Left ventricle myocardium inferior (tissue), 1 donor: ENCODE results near the gene ADD3. TPM values are rescaled to one million over a fixed set of nuclear protein-coding genes. Genes with fewer than 3 reads are reported as not detected.

Experiments
- DNase-seq: peaks from one replicate; pipeline ENCODE4 v3.0.0-alpha.2; 2020
- H3K27ac ChIP-seq: fragments of 200-600 bp; replicated peaks from 2 replicates; pipeline ENCODE4 v1.8.0; 2021
- H3K27me3 ChIP-seq: fragments of 200-600 bp; 2 replicates; pipeline ENCODE4 v1.8.0; 2021; ENCODE audit warnings: low read depth
- H3K36me3 ChIP-seq: fragments of 200-600 bp; 2 replicates; pipeline ENCODE4 v1.8.0; 2021
- H3K4me1 ChIP-seq: fragments of 200-600 bp; 2 replicates; pipeline ENCODE4 v1.8.0; 2021
- H3K4me3 ChIP-seq: fragments of 200-600 bp; 2 replicates; pipeline ENCODE4 v1.8.0; 2021; ENCODE audit warnings: mild to moderate bottlenecking, moderate library complexity
- H3K9me3 ChIP-seq: fragments of 200-600 bp; replicated peaks from 2 replicates; pipeline ENCODE4 v1.8.0; 2021
- intact Hi-C: fragments of 100-400 bp; cut with micrococcal nuclease; formaldehyde crosslinking; loops from one replicate; pipeline ENCODE4 v1.11.0; 2022
- total RNA-seq: library from RNA; stranded (reverse); fragmentation: NEBNext Ultra II Directional; extraction: Animal tissue kit (Norgen Biotek cat#: 25700); gene quantifications from one replicate; pipeline ENCODE4 v1.2.1, GENCODE V29; 2021
- TF ChIP-seq, protein P1 (sequence below): fragments of 200-600 bp; IDR thresholded peaks from 2 replicates; pipeline ENCODE4 v1.8.0; 2021; ENCODE audit warnings: antibody characterized with exemption, mild to moderate bottlenecking, borderline replicate concordance
- donor health status: DM: no; HTN: yes; CAD: no; lungs with severe emphysema.

The ADD3 gene
- total RNA-seq, 1 donor from 2014 or later: 113 TPM

DNA sequence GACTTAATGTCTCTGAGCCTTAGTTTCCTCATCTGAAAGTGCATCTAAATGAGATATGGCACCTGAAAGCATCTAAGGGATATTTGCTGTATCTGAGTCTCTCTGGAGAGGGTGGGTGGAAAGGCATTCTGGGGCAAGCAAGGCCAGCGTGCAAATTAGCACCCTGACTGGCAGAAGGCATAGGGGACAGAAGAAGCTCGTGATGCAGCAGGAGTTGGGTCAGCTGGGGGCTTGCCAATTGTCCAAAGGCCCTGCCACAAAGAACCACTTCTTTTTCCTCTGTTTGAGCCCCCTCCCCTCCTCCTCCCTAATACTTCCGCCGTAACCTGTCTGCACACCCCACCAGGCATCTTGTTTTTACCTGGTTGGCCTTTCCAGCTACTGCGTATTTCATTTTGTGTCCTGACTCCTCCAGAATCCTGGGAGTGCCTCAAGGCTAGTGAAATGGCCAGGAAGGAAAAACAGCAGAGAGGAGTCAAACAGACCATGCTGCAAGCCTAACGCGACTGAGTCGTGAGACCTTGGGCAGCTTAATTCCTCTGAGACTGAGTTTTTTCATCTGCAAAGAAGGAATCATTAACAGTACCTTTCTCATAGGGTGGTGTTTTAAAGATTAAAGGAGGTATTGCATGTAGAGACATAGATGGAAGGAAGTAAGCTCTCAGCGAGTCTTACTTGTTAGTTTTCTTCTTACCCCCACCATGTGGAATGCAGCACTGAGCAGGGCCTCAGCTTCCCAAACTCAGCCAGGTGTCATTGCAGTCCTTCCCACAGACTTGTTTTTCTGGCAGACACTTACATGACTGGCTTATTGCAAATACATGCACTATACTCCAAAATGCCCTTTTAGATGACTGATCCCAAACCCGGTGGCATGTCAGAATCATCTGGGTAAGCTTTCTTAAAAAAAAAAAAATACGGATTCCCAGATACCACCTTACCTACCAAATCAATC, 150.5 kb downstream of the ADD3 start:
- Histone ChIP-seq H3K9me3 (no peaks in the 10 kb centered on the region), H3K4me1 (peaks cover 6% of the 10 kb centered on the region), H3K27ac (no peak overlapping the region), H3K36me3 (no peaks in the 10 kb centered on the region), H3K4me3 (no peak overlapping the region), H3K27me3 (no peaks in the 10 kb centered on the region)
- no peak for DNase-seq
- TF ChIP-seq, protein P1, sequence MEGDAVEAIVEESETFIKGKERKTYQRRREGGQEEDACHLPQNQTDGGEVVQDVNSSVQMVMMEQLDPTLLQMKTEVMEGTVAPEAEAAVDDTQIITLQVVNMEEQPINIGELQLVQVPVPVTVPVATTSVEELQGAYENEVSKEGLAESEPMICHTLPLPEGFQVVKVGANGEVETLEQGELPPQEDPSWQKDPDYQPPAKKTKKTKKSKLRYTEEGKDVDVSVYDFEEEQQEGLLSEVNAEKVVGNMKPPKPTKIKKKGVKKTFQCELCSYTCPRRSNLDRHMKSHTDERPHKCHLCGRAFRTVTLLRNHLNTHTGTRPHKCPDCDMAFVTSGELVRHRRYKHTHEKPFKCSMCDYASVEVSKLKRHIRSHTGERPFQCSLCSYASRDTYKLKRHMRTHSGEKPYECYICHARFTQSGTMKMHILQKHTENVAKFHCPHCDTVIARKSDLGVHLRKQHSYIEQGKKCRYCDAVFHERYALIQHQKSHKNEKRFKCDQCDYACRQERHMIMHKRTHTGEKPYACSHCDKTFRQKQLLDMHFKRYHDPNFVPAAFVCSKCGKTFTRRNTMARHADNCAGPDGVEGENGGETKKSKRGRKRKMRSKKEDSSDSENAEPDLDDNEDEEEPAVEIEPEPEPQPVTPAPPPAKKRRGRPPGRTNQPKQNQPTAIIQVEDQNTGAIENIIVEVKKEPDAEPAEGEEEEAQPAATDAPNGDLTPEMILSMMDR: no peak
- intact Hi-C loops: no loop called here

DNA sequence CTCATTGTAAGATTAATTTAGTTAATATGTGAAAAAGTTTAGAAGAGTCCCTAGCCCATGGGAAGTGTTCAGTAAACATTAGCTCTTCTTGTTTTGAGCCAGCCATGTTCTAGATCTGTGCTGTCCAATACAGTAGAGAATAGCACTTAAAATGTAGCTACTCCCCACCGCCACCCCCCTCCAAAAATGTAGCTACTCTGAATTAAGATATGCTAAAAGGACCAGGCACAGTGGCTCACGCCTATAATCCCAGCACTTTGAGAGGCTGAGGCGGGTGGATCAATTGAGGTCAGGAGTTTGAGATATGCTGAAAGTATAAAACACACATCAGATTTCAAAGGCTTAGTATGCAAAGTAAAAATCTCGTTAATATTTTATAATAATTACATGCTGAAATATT, 152.3 kb downstream of the ADD3 start:
- intact Hi-C loops: no loop called here
- no peaks in the 10 kb centered on the region for H3K36me3 ChIP-seq
- H3K27me3 ChIP-seq: no peaks in the 10 kb centered on the region
- no peak for DNase-seq
- H3K4me1 ChIP-seq: peaks cover 6% of the 10 kb centered on the region
- no peak overlapping the region for H3K27ac ChIP-seq
- TF ChIP-seq, protein P1: no peak
- H3K4me3 ChIP-seq: no peak overlapping the region
- no peaks in the 10 kb centered on the region for H3K9me3 ChIP-seq

DNA sequence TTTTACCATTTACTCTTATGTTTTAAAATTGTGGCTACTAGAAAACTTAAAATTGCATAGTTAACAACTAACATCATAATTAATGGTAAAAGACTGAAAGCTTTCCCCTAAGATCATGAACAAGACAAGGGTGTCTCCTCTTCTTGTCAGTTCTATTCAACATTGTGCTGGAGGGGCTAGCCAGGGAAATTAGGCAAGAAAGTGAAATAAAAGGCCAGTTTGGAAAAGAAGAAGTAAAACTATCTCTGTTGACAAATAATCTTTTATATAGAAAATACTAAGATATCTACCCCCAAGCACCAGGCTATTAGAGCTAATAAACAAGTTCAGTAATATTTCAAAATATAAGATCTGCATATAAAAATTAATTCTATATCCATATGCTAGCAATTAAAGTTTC, 152.7 kb downstream of the ADD3 start:
- Histone ChIP-seq H3K4me1 (peaks cover 6% of the 10 kb centered on the region), H3K36me3 (no peaks in the 10 kb centered on the region), H3K9me3 (no peaks in the 10 kb centered on the region), H3K4me3 (no peak overlapping the region), H3K27me3 (no peaks in the 10 kb centered on the region), H3K27ac (no peak overlapping the region)
- DNase-seq: no peak
- intact Hi-C loops: no loop called here
- TF ChIP-seq, protein P1: no peak

DNA sequence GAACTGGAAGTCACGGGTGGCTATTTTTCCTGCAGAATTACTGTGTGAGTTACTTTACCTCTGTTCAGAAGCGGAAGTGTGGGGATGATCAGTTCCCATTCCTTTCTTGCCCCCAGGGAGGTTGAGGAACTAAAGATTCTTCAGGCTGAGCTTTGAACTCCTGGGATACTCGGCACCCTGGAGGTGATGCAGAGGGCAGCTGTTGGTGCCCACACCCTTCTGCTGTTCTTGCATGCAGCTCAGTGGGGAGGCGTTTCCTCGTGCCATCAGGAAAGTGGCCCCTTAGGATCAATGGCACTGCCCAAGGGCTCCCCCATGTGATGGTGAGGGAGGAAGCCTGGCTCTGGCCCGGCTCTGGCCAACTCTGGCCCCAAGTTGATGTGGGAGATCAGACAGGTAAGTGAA, 155.0 kb downstream of the ADD3 start:
- no peak for DNase-seq
- TF ChIP-seq, protein P1: no peak
- Histone ChIP-seq H3K4me1 (peaks cover 8% of the 10 kb centered on the region), H3K9me3 (no peaks in the 10 kb centered on the region), H3K27me3 (peaks cover 18% of the 10 kb centered on the region), H3K4me3 (no peak overlapping the region), H3K36me3 (no peaks in the 10 kb centered on the region), H3K27ac (no peak overlapping the region)
- intact Hi-C loops: no loop called here

DNA sequence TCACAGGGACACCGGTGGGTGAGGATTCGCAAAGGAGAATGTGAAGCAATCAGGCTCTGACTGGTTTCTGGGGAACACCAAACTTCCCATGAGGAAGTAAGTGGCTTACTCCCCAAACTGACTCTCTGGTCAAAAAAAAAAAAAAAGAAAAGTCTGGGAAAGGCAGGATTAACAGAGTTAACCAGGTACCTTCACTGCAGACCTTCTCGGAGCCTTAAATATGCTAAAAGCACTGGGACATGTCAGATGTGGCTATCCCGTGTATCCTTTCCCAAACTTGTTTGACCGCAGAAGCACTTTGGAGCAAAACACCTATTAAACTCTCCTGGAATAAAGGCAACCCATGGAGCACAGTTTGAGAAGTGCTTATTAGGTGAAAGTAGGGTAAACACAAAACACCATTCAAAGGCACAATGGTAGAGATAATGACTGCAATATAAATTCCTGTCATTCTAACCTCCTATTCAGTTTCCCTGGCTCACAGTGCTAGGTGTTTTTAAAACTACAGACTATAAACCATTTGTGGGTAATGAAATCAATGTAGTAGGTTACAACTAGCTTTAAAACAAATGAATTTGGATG, 155.5 kb downstream of the ADD3 start:
- intact Hi-C loops: no loop called here
- Histone ChIP-seq H3K27me3 (peaks cover 23% of the 10 kb centered on the region), H3K4me3 (no peak overlapping the region), H3K4me1 (peaks cover 13% of the 10 kb centered on the region), H3K27ac (no peak overlapping the region), H3K36me3 (no peaks in the 10 kb centered on the region), H3K9me3 (no peaks in the 10 kb centered on the region)
- no peak for DNase-seq
- TF ChIP-seq, protein P1: no peak
